GM21529 (cell line): ENCODE data around the gene MUC2.

ENCODE experiments used
- ATAC-seq: cut with Tn5 transposase; IDR thresholded peaks from one replicate; pipeline ENCODE4 v1.9.1; 2021; ENCODE audit not compliant: unreplicated experiment

MUC2 gene

GRCh38 chr11:1118755-1119603 lies 44.3 kb downstream of the MUC2 start:
- ATAC-seq = no peak

DNA sequence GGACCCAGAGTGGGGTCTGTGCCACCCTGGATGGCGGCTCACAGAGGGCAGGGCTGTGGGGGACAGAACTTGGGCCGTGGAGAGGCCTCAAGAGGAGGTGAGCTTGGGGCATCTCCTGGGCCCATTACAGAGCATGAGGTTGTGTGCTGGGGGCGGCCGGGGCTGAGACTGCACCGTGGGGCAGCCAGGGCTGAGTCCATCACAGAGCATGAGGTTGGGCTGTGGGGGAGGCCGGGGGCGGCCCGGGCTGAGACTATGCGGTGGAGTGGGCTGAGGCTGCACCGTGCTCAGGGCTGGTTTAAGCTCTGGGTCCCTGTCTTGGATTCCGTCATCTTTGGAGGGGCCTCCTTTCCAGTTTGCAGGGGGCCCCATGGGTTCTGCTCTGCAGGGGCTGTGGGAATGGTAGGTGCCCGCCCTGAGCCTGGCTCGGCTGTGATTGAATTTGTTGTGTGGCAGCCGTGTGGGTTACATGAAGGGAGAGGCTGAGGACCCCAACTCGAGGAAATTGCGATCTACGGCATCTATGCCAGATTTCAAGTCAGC lies 45.0 kb downstream of the MUC2 start:
- ATAC-seq = no peak

- ATAC-seq = no peak
Observed at GRCh38 chr11:1120532-1121330, 46.1 kb downstream of the MUC2 start.

GRCh38 chr11:1121331-1121812 lies 46.7 kb downstream of the MUC2 start:
- no peak for ATAC-seq

DNA sequence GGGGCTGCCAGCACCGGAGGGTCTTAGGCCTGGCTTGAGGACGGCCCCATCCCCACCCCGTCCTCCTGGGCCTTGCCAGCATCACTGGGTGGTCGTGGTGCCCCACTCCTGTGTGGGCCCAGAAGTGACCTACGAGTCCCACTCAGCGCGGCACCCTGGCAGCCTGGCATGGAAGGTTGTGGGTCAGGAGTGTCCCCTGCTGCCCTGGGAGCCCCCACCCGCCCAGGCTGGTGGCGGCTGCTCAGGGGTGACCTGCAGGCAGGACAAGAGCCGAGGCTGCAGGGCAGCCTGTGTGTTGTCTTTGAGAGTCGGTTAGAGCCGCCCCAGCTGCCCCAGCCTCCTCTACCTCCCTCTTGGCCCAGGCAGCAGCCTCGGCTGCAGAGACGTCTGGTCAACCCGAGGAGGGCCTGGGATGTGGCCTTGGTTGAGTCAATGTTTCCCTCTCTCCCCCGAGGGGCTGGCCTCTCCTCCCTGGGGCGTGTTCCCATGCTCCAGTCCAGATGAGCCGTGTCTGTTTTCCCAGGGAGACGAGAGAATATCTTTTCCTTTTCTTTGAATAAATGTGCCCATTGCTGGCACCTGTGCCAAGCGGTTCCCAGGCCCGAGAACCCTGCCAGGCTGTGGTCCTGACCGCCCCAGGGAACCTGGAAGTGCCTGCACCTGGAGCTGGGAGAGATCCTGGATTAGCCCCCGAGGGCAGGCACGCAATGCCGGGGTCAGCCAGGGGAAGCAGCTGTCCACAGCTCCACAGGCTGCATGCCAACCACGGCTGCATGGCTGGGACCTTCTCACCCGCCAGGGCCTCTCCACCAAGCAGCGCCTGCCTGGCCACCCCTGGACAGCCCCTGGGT lies 47.4 kb downstream of the MUC2 start:
- ATAC-seq = no peak

GRCh38 chr11:1122664-1123002 lies 48.0 kb downstream of the MUC2 start:
- ATAC-seq = no peak

- no peak for ATAC-seq
Observed at GRCh38 chr11:1123970-1124369, 49.3 kb downstream of the MUC2 start.
